Panc1 (cell line): ENCODE results near the gene TOR1A. TPM values are rescaled to one million over a fixed set of nuclear protein-coding genes. Genes with fewer than 3 reads are reported as not detected.

ENCODE experiments used
- ATAC-seq: fragments of 200-7000 bp; cut with Tn5 transposase; 2 replicates; pipeline ENCODE4 v1.9.1; 2020; ENCODE audit warnings: mild to moderate bottlenecking, moderate library complexity
- BruUV-seq: library from RNA; stranded (reverse); fragments of 400-500 nt; replicated peaks from 2 replicates; lab custom pipeline; 2021; lab: Mats Ljungman, UMichigan
- CTCF ChIA-PET: fragments of 300-600 bp; sonication (Branson Sonifier 250); formaldehyde crosslinking; loops from one replicate; lab custom pipeline; 2022; ENCODE audit warnings: antibody characterized with exemption; lab: Charles Lee
- POLR2A ChIA-PET: fragments of 300-600 bp; sonication (Branson Sonifier 250); formaldehyde crosslinking; loops from one replicate; lab custom pipeline; 2022; ENCODE audit warnings: antibody characterized with exemption; lab: Charles Lee
- DNase-seq: peaks from one replicate; pipeline ENCODE4 v3.0.0-alpha.2; 2010; ENCODE audit warnings: low read depth, low spot score
- H3K27ac ChIP-seq: 2 replicates; pipeline ENCODE4 v1.5.1; 2011; ENCODE audit warnings: mild to moderate bottlenecking, low read length, inconsistent platforms
- H3K27me3 ChIP-seq: fragments of 200-500 bp; sonication (Bioruptor generic); 2 replicates; pipeline ENCODE4 v1.6.0; 2014; ENCODE audit warnings: low read length, inconsistent platforms; ENCODE audit not compliant: control insufficient read depth, insufficient read depth
- H3K36me3 ChIP-seq: fragments of 200-500 bp; sonication (Bioruptor generic); 2 replicates; pipeline ENCODE4 v1.5.1; 2014; ENCODE audit warnings: inconsistent platforms, mild to moderate bottlenecking, low read length, moderate library complexity; ENCODE audit not compliant: control insufficient read depth, insufficient read depth
- H3K4me1 ChIP-seq: 2 replicates; pipeline ENCODE4 v1.5.1; 2011; ENCODE audit warnings: inconsistent platforms, mild to moderate bottlenecking, low read length, moderate library complexity; ENCODE audit not compliant: control insufficient read depth, insufficient read depth
- H3K4me3 ChIP-seq, 2 experiments: 2 replicates each; pipeline ENCODE4 v1.5.1; 2011 to 2012; ENCODE audit warnings: low read depth in 2 of 2, low read length in 2 of 2, mild to moderate bottlenecking in 2 of 2, inconsistent platforms in 1 of 2, moderate library complexity in 1 of 2
- H3K9me3 ChIP-seq: fragments of 200-500 bp; sonication (Bioruptor generic); 2 replicates; pipeline ENCODE4 v1.5.1; 2014; ENCODE audit warnings: low read depth, mild to moderate bottlenecking, inconsistent platforms, low read length, moderate library complexity; ENCODE audit not compliant: control insufficient read depth, insufficient read depth
- POLR2AphosphoS5 ChIP-seq: IDR thresholded peaks from 2 replicates; pipeline ENCODE4 v1.6.1; 2012; ENCODE audit warnings: mild to moderate bottlenecking, low read depth, low read length, moderate library complexity
- SIN3A ChIP-seq: IDR thresholded peaks from 2 replicates; pipeline ENCODE4 v1.6.1; 2012; ENCODE audit warnings: low read depth, mild to moderate bottlenecking, low read length, moderate library complexity, borderline replicate concordance; ENCODE audit not compliant: insufficient read depth
- TCF7L2 ChIP-seq: IDR thresholded peaks from 2 replicates; pipeline ENCODE4 v1.6.1; 2011; ENCODE audit warnings: mild to moderate bottlenecking, low read depth, low read length, inconsistent platforms
- in situ Hi-C: cut with HindIII; loops from 2 replicates; pipeline ENCODE4 v1.10.0; 2016; ENCODE audit warnings: low sequenced_read_pairs, low pct_unique_long_range_greater_than_20kb
- intact Hi-C: fragments of 100-400 bp; cut with micrococcal nuclease; formaldehyde crosslinking; loops from one replicate; pipeline ENCODE4 v1.10.0; 2022; ENCODE audit not compliant: unreplicated experiment
- total RNA-seq: library from RNA; stranded (reverse); gene quantifications from one replicate; pipeline ENCODE4 v1.2.1, GENCODE V29; 2021; ENCODE audit not compliant: unreplicated experiment
- TF ChIP-seq, protein P1 (sequence below): fragments of 450-650 bp; IDR thresholded peaks from 2 replicates; pipeline ENCODE4 v1.5.1; 2017; ENCODE audit warnings: mild to moderate bottlenecking
- TF ChIP-seq, protein P2 (sequence below), 2 experiments: IDR thresholded peaks; 2 replicates each; pipeline ENCODE4 v1.6.1; 2011 to 2012; ENCODE audit warnings: low read depth in 2 of 2, control low read depth in 1 of 2, low read length in 1 of 2, mild to moderate bottlenecking in 1 of 2, moderate library complexity in 1 of 2; ENCODE audit not compliant: insufficient read depth in 1 of 2

The TOR1A gene
- total RNA-seq, 1 experiment from 2014 or later: 33.6 TPM

DNA sequence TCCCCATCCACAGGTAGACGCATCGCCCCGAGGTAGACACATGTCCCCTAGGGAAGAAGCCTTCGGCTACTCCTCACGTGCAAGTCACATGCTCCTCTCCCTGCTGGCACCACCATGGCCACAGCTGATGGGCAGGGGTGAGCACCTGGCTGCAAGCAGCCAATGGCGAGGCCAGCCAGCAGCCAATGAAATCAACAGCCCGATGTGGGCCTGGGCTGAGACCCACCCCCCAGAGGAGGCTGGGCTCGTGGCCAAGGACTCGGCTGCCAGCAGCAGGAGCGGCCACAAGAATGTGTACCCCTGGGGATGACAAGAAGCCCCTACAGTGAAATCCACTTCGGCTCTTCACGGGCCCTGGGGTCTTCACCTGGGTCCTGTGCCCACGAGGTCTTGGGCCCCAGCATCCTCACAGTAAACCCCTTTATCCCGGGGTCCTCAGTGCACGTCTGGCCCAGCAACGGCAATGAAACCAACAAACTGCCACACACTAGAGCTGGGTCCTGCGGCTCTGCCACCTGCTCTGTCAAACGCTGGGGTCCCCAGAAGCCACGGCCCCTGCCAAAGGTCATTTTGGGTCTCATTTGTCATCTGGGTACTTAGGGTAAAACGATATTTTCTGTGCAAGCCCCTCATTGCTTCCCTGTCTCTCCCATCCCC is 49.0 kb downstream of the TOR1A start:
- Histone ChIP-seq H3K27me3 (no peaks in the 10 kb centered on the region), H3K4me1 (no peaks in the 10 kb centered on the region), H3K27ac (no peak overlapping the region), H3K9me3 (no peaks in the 10 kb centered on the region), H3K36me3 (no peaks in the 10 kb centered on the region), H3K4me3 (no peak overlapping the region)
- ATAC-seq (no peak), DNase-seq (no peak)
- BruUV-seq: no TSS peak
- CTCF ChIA-PET: no interaction called here
- intact Hi-C loops (no loop called here), in situ Hi-C loops (no loop called here)
- POLR2A ChIA-PET: no interaction called here
- TF ChIP-seq, protein P1, sequence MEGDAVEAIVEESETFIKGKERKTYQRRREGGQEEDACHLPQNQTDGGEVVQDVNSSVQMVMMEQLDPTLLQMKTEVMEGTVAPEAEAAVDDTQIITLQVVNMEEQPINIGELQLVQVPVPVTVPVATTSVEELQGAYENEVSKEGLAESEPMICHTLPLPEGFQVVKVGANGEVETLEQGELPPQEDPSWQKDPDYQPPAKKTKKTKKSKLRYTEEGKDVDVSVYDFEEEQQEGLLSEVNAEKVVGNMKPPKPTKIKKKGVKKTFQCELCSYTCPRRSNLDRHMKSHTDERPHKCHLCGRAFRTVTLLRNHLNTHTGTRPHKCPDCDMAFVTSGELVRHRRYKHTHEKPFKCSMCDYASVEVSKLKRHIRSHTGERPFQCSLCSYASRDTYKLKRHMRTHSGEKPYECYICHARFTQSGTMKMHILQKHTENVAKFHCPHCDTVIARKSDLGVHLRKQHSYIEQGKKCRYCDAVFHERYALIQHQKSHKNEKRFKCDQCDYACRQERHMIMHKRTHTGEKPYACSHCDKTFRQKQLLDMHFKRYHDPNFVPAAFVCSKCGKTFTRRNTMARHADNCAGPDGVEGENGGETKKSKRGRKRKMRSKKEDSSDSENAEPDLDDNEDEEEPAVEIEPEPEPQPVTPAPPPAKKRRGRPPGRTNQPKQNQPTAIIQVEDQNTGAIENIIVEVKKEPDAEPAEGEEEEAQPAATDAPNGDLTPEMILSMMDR: no peak

DNA sequence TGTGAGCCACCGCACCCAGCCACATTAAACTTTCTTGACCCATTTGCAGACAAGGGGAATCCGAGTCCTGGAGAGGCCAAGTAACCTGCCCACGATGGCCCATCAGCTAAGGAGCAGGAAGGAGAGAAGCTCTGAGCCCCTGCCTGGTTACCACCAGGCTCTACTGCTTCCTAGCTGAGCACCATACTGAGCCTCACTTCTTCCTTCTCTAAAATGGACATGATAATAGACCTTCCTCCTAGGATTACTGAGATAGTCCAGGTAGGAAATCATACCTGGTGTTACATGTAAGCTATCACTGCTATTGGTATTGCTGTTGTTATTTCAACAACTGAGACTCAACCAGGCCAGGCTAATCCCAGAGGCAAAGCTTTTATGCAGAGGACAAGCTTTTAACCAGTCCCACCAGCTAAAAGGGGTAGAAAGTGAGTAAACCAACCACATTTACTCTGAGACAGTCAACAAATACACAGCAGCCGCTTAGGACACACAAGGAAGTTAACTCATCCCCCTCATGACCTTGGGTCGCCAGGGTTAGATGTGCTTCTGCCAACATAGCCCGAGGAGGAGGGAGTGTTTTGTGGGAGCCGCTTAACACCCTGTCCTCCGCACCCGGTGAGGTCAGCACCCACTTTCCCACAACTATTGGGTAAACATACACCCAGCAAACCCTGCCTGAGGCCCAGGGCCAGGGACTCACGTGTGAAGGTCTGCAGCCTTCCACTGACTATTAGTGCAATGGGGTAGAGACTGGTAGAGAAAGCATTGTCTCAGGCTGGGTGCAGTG is 50.5 kb downstream of the TOR1A start:
- H3K27ac ChIP-seq: no peak overlapping the region
- in situ Hi-C loops (no loop called here), intact Hi-C loops (no loop called here)
- H3K9me3 ChIP-seq: no peaks in the 10 kb centered on the region
- H3K4me3 ChIP-seq: no peak overlapping the region
- POLR2A ChIA-PET: interaction anchor here (0.5 kb wide), 1 partner anchor 13 kb away, joined by 4 read pairs; no protein-coding TSS in a partner anchor
- ATAC-seq: no peak
- no TSS peak for BruUV-seq
- H3K4me1 ChIP-seq: no peaks in the 10 kb centered on the region
- H3K36me3 ChIP-seq: no peaks in the 10 kb centered on the region
- CTCF ChIA-PET: interaction anchor here (0.6 to 1.1 kb wide), 2 partner anchors 12 to 33 kb away, joined by 3 to 6 read pairs; no protein-coding TSS in a partner anchor
- H3K27me3 ChIP-seq: no peaks in the 10 kb centered on the region
- no peak for TF ChIP-seq SIN3A
- TF ChIP-seq POLR2AphosphoS5: no peak
- TF ChIP-seq, protein P1: no peak
- no peak for TF ChIP-seq TCF7L2
- TF ChIP-seq, protein P2, sequence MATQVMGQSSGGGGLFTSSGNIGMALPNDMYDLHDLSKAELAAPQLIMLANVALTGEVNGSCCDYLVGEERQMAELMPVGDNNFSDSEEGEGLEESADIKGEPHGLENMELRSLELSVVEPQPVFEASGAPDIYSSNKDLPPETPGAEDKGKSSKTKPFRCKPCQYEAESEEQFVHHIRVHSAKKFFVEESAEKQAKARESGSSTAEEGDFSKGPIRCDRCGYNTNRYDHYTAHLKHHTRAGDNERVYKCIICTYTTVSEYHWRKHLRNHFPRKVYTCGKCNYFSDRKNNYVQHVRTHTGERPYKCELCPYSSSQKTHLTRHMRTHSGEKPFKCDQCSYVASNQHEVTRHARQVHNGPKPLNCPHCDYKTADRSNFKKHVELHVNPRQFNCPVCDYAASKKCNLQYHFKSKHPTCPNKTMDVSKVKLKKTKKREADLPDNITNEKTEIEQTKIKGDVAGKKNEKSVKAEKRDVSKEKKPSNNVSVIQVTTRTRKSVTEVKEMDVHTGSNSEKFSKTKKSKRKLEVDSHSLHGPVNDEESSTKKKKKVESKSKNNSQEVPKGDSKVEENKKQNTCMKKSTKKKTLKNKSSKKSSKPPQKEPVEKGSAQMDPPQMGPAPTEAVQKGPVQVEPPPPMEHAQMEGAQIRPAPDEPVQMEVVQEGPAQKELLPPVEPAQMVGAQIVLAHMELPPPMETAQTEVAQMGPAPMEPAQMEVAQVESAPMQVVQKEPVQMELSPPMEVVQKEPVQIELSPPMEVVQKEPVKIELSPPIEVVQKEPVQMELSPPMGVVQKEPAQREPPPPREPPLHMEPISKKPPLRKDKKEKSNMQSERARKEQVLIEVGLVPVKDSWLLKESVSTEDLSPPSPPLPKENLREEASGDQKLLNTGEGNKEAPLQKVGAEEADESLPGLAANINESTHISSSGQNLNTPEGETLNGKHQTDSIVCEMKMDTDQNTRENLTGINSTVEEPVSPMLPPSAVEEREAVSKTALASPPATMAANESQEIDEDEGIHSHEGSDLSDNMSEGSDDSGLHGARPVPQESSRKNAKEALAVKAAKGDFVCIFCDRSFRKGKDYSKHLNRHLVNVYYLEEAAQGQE (IDR thresholded peaks at IDR 0.05; ENCODE audit: insufficient read depth in 1 of 2, low read depth in 2 of 2, low read length in 1 of 2): no peak
- DNase-seq: no peak
